Fibroblast of villous mesenchyme (primary cell): ENCODE measurements around the gene ANKRD31. TPM values are rescaled to one million over a fixed set of nuclear protein-coding genes. Genes with fewer than 3 reads are reported as not detected.
A peak's percentile ranks its signal among the peaks of the same experiment; 100 is the strongest.

ENCODE experiments used
- DNase-seq: peaks from one replicate; pipeline ENCODE4 v3.0.0-alpha.2; 2010; ENCODE audit warnings: low read depth
- H3K4me3 ChIP-seq: 2 replicates; pipeline ENCODE4 v1.5.1; 2011; ENCODE audit warnings: low read depth, mild to moderate bottlenecking, low read length
- total RNA-seq: library from RNA; depleted of rRNA; stranded (reverse); fragments of >200 nt; gene quantifications from 2 replicates; pipeline ENCODE4 v1.2.3, GENCODE V29; 2012
- TF ChIP-seq, protein P1 (sequence below): IDR thresholded peaks from 2 replicates; pipeline ENCODE4 v1.5.1; 2012; ENCODE audit warnings: low read depth, mild to moderate bottlenecking, low read length; ENCODE audit not compliant: insufficient read depth

The ANKRD31 gene, protein sequence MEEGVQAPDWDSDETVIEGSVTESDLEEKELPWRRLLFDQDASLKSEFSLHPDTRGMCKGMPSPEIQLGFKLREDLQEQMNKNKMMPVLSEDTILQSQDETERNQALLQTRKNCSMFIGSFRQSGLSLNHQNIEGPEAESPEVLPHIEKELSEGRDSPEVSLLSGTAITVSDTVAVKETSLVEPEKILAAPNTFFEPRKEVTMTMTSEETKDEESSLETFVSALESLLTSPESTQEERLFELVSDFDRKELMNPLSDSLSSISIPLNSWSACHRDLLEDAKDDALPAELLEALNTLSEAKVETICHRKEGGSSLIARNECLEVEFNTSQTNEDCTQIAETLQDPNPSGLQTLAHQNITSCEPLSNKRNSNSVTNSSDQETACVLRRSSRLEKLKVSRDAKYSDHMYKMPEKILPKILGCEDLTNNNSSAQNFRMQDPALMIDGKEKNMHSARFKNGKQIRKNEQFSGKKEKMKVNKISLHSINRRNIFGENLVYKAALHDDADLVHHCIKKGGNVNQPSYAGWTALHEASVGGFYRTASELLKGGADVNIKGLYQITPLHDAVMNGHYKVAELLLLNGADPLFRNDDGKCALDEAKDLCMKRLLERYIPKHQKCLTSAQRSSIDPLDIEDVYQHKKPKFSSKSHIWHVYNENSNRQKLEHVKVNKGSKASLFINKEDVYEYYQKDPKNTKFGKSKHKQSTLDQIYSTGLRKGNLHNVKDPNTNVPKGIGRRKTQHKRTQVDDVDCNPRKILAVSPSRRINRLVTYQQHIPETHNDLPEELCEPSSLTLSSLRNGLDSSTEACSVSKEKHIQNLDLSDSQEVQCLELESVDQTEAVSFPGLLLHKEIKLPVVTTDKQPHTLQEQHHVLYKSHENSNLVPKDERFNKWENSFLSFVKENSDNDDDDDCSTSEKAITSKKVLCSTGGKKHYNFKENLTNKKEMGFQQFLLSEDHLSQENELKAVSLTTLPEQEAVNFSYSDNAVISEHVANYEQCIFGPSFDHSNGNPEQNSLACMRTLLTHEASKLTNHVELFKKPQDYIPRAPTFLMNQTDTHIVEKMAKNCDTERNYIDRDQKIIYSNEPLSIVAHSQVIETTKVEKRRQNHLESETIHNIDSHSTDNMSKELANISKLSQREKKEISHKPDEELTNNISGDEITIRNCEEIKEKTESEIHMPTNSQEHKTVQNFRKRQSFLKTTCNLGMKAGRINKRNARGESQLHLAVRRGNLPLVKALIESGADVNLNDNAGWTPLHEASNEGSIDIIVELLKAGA (N-terminal part only)
- under 0.01 and 0.32 TPM in 2 replicates for total RNA-seq

DNA sequence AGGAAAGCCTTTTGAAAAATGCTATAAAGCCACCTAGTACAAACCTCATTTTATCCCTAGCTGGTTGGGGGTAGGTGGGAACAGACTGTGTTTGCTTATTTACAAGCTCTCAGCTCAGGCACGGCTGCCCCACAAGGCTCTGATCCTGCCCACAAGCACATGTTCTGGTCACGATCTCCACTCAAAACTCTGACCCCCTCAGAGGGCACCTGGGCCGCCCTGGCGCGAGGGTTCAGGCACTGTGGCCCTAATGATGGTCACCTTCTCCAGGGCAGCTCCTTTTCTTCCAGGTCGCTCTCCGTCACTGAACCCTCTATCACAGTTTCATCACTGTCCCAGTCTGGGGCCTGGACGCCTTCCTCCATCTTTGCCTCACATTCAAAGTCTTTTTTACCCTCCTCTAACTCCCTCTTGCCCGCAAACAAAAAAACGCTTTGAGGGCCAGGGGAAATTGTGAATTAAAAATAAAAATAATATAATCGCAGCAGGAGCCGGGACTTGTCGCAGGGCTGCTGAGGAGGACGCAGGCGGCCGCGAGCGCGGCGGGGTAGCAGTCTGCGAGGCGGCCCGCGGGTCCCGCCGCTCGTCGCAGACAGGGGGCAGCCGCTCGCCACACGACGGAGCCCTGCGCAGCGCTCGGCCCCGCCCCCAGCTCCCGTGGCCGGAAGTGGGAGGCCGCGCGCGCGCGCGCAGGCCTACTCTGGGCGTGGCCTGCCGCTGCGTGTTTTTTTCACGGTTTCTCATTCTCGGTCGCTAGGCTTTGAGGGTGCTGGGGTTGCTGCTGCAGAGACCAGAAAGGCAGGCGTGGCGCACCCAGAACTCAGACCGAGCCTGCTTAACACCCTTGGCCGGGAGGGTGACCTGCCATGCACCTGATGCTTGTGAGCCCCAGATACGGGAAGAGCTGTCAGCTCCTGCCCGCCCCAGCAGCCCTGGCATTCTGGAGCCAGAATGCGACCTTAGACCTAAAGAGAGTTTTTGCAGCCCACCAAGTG is at the start of gene ANKRD31:
ANKRD31 (minus strand) TSS at position 557 of the 995 bp plus-strand sequence; CDS start at position 365, 192 bp downstream.
- peak within 1 kb of the TSS; percentile 80 for H3K4me3 ChIP-seq
- TF ChIP-seq, protein P1, sequence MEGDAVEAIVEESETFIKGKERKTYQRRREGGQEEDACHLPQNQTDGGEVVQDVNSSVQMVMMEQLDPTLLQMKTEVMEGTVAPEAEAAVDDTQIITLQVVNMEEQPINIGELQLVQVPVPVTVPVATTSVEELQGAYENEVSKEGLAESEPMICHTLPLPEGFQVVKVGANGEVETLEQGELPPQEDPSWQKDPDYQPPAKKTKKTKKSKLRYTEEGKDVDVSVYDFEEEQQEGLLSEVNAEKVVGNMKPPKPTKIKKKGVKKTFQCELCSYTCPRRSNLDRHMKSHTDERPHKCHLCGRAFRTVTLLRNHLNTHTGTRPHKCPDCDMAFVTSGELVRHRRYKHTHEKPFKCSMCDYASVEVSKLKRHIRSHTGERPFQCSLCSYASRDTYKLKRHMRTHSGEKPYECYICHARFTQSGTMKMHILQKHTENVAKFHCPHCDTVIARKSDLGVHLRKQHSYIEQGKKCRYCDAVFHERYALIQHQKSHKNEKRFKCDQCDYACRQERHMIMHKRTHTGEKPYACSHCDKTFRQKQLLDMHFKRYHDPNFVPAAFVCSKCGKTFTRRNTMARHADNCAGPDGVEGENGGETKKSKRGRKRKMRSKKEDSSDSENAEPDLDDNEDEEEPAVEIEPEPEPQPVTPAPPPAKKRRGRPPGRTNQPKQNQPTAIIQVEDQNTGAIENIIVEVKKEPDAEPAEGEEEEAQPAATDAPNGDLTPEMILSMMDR: peak; percentile 62
- DNase-seq: peak; percentile 75

DNA sequence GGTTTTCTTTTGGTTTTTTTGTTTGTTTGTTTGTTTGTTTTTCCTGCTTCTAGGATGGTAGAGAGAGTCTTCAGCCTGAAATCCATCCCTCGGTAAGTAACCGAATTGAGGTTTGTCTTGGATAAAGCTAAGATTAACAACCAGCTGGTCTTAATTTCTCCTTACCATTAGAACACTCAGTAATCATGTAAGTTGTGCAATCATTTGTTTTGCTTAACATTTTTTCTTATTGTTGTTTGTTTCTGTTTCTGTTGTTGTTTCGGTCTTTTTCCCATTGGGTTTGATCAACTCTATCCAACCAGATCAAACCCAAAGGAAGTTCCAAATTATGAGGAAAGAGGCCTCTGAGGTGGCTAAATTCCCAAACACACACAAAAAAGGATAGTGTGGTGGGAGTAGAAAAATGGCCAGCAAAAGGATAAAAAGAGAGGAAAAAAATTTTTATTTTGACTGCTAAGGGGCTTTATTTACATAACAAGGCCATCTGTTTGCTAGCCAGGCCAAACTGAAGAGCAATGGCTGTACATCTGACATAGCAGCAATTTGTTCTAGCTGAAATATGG is 49.6 kb upstream of the ANKRD31 start:
- no peak overlapping the region for H3K4me3 ChIP-seq
- peak; percentile 89 for DNase-seq
- TF ChIP-seq, protein P1: no peak

DNA sequence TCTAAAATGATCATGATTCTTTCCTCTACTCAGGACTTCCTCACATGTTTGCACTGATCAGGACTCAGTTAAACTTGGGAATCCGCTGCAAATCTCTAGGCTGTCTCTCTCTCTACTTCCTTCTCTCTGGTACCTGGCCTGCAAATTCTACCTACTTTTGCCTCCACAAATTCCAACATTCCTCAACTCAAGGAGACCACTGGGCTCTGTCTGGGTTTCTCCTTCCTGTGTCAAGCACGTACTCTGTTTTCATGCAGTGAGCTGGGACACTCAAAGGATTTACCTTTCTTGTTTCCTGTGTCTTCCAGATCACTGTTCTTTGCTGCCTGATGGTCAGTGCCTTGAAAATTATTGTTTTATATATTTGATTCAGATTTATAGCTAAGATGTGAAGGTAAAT is 45.9 kb upstream of the ANKRD31 start:
- no peak overlapping the region for H3K4me3 ChIP-seq
- no peak for DNase-seq
- TF ChIP-seq, protein P1: no peak

DNA sequence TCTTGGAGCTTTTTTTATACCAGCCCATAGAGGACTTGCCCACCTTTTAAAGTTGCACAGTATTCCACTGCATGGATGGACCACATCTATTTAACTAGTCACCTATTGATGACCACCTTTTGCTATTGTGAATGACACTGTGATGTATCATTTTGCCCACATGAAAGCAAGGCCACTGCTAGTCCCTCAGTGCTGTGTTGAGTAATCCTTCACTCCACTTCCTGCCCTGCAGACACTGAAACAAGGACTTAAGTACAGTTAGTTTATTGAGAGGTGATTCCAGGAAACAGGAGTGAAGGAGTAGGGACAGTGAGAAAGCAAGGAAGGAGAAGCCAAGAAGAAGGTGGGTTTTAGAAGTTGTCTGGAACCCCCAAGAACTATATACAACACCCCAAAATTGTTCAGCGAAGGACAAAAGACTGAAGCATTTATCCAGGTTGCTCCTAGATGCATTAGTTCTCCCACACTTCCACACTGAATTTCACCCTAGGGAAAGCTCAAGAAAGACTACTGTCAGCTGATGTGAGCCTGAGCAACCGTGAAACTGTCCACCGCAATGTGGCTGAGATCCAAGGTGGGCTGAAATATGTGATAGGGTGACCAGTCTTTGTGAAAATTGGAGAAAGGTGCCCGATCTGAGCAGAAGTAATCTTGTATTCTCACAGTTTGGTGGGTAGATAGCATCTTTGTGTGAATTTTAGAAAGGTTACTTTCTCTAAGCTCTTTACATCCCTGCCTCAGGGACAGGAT is 45.2 kb upstream of the ANKRD31 start:
- no peak overlapping the region for H3K4me3 ChIP-seq
- TF ChIP-seq, protein P1: no peak
- DNase-seq: peak; percentile 18

DNA sequence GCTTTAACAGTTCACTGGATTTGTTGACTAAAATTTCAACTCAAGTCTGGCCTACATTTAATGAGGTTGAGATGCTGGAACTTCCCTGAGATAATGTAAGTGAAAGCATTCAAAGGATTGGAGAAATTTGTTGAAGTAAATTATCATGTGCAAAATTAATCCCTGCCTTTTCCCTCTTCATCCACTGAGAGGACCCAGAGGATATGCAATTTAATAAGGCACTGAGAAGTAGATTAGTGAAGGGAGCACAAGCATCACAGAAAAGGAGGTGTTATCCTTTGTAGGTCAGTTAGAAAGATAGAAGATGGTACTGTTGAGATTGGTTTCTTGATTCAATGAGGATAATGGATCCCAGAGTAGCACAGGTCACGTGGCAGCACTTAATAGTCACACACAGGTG is 42.6 kb upstream of the ANKRD31 start:
- H3K4me3 ChIP-seq: no peak overlapping the region
- DNase-seq: no peak
- TF ChIP-seq, protein P1: no peak
